ENCODE data around the gene AFTPH.

The AFTPH gene

DNA sequence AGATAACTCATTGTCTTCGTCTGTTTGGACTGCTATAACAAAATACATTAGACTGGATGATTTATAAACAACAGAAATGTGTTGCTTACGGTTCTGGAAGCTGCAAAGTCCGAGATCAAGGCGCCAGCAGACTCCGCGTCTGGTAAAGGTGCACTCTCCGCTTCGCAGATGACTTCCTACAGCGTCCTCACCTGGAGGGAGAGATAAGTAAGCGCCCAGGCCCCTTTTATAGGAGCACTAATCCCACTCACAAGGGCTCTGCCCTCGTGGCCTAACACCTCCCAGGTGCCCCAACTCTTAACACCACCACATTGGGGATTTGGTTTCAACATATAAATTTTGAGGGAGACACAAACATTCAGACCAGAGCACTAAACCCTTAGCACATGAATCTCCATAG lies 78.3 kb downstream of the AFTPH start:
- no peak for DNase-seq (ENCODE audit: low read depth)
- H3K4me3 ChIP-seq (ENCODE audit: low read depth, low read length) = no peak overlapping the region
- TF ChIP-seq, protein P1, sequence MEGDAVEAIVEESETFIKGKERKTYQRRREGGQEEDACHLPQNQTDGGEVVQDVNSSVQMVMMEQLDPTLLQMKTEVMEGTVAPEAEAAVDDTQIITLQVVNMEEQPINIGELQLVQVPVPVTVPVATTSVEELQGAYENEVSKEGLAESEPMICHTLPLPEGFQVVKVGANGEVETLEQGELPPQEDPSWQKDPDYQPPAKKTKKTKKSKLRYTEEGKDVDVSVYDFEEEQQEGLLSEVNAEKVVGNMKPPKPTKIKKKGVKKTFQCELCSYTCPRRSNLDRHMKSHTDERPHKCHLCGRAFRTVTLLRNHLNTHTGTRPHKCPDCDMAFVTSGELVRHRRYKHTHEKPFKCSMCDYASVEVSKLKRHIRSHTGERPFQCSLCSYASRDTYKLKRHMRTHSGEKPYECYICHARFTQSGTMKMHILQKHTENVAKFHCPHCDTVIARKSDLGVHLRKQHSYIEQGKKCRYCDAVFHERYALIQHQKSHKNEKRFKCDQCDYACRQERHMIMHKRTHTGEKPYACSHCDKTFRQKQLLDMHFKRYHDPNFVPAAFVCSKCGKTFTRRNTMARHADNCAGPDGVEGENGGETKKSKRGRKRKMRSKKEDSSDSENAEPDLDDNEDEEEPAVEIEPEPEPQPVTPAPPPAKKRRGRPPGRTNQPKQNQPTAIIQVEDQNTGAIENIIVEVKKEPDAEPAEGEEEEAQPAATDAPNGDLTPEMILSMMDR (IDR thresholded peaks at IDR 0.05; ENCODE audit: low read depth, low read length, missing control alignments) = no peak

DNA sequence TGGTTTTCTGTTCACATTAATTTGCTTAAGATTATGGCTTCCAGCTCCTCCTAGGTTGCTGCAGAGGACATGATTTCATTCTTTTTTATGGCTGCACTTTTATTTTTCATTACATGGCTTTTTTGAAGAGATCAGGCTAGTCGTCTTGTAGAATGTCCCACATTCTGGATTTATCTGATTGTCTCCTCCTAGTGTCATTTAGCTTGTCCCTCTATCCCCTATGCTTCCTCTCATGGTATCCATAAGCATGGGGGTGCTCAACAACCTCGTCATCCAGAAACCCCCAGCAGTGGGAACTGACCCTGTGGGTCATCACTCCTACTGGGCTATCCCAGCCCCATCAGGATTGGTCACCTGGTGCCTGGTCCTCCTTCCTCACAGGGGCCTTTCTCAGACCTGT lies 80.0 kb downstream of the AFTPH start:
- DNase-seq (ENCODE audit: low read depth) = no peak
- TF ChIP-seq, protein P1 (IDR thresholded peaks at IDR 0.05; ENCODE audit: low read depth, low read length, missing control alignments) = no peak
- H3K4me3 ChIP-seq (ENCODE audit: low read depth, low read length) = no peak overlapping the region

DNA sequence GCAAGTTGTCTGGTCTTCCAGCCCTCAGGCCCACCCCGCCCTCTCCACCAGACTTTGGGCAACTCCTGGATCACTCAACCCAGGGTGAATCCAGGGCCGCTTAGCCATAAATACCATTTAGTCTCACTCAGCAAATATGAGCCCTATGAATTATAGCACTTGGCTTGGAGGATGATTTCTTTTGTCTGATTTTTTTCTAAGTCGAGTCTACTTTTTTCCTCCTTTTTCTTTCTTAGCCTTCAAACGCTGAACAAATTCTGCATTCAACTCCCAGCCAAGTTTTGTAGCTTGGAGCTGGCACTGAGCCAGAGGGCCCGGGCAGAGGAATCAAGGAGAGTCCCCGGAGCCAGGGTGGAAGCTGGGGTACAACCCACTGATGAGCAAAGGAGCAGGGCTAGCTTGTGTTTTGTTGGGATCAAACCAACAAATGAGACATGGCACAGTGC lies 80.9 kb downstream of the AFTPH start:
- DNase-seq (ENCODE audit: low read depth) = no peak
- no peak overlapping the region for H3K4me3 ChIP-seq (ENCODE audit: low read depth, low read length)
- TF ChIP-seq, protein P1 (IDR thresholded peaks at IDR 0.05; ENCODE audit: low read depth, low read length, missing control alignments) = no peak

DNA sequence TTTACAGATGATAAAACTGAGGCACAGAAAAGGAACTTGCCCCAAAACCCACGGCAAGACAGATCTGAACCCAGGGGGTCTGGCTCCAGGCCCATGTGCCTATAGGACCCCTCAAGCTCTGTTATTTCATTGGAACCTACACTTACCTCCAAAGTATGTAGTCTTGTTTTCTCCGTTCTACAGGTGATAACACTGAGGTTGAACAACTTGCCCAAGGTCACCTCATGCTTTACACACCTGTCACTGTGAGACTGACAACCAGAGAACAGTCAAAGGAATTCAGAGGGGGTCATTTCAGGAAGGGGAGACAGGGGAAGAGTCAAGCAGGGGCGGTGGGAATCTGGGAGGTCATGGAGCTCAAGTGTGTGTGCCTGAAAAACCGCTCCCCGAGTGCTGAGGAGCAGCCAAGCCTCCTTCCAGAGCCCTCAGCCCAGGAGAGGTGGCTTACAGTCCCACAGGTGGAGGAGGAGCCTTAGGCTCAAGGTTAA lies 81.9 kb downstream of the AFTPH start:
- peak overlapping the region; percentile 44; the same call in 1 of the 2 replicates for H3K4me3 ChIP-seq (ENCODE audit: low read depth, low read length)
- no peak for DNase-seq (ENCODE audit: low read depth)
- TF ChIP-seq, protein P1 (IDR thresholded peaks at IDR 0.05; ENCODE audit: low read depth, low read length, missing control alignments) = no peak

DNA sequence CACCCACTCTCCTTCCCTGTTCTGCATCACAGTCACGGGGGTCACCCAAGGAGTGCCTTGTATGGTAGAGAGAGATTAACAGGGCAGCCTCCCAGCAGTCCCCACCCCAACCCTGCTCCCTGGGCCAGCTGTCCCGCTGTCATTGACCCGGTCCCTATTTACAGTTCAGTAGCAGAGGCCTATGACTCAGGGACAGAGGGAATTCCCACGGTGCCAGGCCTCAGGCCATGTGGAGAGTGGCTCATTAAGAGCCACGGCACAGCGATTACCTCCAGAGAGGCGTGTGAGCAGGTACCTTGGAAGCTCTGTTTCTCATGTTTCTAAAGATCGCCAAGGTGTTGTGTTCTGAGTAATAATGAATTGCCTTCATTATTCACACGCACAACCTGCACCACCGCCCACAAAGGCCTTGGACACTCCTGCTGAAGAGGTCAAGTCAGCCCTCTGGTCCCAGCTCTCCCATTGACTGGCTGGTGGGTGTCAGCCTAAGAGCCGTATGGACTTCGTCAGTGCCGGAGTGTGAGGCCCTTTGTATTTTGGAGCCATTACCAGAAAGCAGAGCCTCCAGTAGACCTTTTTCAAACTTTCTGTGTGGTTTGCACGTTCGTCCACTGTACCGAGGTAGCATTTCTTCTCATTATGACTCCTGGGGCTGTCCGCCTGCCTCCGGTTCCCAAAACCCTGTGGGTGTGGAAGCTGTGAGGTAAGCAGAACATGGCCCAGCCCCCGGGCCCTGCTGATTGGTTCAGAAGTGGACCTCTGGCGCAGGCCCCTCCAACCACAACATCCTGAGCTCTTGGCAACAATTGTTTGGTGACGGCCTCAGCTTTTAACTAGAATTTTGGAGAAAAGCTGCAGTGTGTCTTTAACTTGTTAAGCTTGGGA lies 82.6 kb downstream of the AFTPH start:
- DNase-seq (ENCODE audit: low read depth) = peak; percentile 92
- peak overlapping the region; percentile 44 for H3K4me3 ChIP-seq (ENCODE audit: low read depth, low read length)
- TF ChIP-seq, protein P1 (IDR thresholded peaks at IDR 0.05; ENCODE audit: low read depth, low read length, missing control alignments) = no peak

DNA sequence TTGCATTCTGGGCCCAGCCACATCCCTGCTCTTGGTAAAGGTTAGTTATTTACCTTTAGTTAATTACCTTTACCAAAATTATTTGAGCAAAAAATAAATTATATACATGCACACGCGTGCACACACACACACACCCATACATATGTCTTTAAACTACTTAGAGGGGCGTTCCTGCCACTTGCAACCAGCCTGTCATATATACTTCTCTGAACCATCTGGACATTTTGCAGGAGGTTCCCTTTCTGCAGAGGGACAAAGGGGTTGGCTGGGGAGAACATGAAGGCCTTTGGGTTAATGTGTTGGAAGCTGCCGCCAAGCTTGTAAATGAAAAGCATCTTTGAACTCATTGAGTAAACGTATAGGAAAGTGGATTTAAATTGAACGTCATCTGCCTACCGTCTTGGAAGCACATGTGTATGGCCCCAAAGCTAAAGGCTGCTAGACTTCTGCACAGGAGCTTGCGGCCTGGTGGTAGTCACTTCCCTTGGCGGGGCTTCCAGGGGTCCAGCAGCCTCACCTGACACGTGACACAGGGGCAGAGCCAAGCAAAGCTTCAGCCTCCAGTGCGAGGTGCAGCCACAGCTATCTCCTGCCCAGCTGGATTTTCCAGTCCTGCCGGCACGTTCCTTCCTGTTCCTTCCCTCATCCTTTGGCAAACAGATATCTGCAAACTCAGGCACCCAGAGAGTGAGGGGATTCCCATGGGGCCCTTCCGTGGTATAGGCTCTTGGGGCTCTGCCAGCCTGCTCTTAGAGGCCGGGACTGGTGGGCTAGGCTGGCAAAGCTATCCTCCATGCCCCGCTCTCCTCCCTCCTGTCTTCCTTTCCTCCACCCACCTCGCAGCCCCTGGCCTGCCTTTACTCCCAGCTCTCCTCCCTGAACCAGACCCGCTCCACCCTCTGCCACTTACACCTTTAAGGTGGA lies 83.5 kb downstream of the AFTPH start:
- peak overlapping the region; percentile 44; the same call in 1 of the 2 replicates for H3K4me3 ChIP-seq (ENCODE audit: low read depth, low read length)
- DNase-seq (ENCODE audit: low read depth) = no peak
- TF ChIP-seq, protein P1 (IDR thresholded peaks at IDR 0.05; ENCODE audit: low read depth, low read length, missing control alignments) = no peak

Data from GM12864 (cell line).